GM18502 (cell line): Measurements from ENCODE around the gene DNAAF5.
"Not testable (repeated sequence)": the region's sequence is repeated elsewhere in the genome, so short reads cannot be mapped to it uniquely, and the experiment has no call there.

ENCODE experiments used
- ATAC-seq: cut with Tn5 transposase; IDR thresholded peaks from one replicate; pipeline ENCODE4 v1.9.1; 2021; ENCODE audit warnings: mild to moderate bottlenecking; ENCODE audit not compliant: unreplicated experiment, poor library complexity

DNAAF5 gene

DNA sequence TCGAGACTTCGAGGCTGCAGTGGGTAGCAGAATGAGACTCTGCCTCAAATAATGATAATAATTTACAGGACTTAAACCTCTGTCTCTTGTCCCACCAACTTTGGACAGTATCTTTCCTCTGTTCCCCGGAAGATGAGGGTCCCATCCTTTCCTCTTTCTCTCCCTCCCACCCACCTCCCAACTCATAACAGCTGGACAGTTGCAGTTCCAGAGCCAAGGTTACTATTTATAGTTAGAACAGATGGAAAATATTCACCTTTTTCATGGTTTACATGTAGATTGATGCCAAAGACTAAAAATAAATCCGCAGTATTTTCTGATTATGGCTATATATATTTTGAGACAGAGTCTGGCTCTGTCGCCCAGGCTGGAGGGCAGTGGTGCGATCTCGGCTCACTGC lies 74.2 kb downstream of the DNAAF5 start:
- no peak for ATAC-seq

DNA sequence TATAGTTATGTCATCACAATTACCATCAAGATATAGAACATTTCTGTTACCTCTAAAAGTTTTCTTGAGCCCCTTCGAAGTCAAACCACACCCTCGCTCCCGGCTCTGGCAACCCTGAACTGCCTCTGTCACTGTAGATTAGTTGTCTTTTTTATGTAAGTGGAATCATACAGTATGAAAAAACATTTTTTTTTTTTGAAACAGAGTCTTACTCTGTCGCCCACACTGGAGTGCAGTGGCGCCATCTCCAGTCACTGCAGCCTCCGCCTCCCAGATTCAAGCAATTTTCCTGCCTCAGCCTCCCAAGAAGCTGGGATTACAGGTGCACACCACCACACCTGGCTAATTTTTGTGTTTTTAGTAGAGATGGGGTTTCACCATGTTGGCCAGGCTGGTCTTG lies 74.9 kb downstream of the DNAAF5 start:
- not testable (repeated sequence) for ATAC-seq

DNA sequence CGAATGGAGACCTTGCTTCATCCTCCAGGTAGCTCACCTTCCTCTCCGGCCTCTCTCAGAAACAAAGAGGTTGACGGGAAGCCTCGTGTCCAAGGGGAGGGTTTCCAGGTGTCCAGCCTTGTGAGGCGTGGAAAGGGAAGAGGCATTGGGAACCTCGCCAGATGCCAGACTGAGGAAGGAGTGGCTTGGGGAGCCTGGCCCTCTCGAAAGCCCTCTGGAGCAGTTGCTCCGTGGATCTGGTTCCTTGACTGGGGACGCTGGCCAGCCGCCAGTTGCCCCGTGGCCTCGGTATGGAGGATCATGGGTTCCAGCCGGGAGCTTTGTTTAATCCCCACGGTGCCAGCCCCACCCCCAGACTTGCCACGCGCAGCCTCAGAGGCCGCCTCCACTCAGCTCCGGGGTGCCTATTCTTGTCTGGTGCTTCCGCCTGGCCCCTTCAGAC lies 75.5 kb downstream of the DNAAF5 start:
- ATAC-seq, result no peak

- ATAC-seq, result no peak
Measured at GRCh38 chr7:802500-803242, 76.2 kb downstream of the DNAAF5 start.

- ATAC-seq, result no peak
Measured at GRCh38 chr7:803243-803635, 76.7 kb downstream of the DNAAF5 start.

DNA sequence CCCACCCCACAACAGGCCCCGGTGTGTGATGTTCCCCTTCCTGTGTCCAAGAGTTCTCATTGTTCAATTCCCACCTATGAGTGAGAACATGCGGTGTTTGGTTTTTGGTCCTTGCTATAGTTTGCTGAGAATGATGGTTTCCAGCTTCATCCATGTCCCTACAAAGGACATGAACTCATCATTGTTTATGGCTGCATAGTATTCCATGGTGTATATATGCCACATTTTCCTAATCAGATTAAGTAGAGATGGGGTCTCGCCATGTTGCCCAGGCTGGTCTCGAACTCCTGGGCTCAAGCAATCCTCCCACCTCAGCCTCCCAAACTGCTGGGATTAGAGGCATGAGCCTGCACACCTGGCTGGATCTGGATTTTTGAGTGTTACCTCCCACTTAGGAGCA lies 77.3 kb downstream of the DNAAF5 start:
- ATAC-seq, result not testable (repeated sequence)

GRCh38 chr7:805261-805660 lies 78.8 kb downstream of the DNAAF5 start:
- ATAC-seq, result no peak

DNA sequence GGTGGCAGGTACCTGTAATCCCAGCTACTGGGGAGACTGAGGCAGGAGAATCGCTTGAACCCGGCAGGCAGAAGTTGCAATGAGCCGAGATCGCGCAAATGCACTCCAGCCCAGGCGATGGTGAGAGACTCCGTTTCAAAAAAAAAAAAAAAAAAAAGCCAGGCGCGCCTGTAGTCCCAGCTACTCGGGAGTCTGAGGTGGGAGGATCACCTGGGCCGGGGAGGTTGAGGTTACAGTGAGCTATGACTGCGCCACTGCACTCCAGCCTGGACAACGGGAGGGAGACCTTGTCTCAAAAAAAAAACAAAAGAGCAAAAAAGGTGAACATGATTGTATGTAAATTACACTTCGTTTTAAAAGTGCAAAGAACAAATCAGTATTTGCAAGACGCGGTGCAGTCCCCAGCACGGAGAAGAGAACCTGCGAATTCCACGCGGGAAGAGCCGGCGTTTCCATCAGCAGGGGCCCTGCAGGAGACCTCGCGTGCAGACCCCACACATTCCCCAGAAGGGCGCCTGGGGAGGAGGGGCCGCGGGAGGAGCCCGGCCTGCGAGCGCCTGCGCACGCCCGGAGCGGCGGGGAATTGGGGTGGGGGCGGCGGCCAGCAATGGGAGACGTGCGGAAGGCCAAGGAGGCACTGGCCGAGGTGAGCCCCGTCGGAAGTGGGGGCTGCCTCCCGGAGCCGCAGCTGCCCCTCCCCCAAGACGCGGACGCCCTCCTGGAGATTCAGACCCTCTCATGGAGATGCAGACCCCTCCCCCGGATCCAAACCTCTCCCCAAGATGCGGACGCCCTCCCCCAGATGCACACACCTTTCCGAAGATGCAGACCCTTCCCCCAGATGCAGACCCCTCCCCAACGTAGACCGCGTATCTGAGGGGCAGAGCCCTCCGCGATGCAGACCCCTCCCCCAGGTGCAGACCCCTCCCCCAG lies 89.1 kb downstream of the DNAAF5 start:
- no peak for ATAC-seq

DNA sequence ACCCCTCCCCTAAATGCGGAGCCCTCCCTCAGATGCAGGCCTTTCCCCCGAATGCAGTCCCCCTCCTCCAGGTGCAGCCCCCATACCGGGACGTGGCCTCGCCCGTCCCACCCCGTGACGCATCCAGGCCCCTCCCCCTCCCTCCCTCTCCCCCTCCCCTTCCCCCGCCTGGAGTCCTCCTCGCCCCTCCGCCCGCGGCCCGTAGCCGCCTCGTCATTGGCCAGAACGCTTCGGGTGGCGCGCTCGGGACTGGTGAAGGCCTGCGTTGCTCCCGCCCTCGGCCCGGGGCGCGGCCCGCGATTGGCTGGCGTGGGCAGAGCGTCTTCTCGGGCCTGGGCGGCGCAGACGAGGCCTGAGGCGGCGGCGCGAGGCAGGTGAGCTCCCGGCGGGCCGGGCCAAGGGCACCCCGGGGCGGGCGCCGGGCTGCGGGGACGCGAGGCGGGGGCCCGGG lies 89.8 kb downstream of the DNAAF5 start:
- ATAC-seq, result peak; percentile 91

DNA sequence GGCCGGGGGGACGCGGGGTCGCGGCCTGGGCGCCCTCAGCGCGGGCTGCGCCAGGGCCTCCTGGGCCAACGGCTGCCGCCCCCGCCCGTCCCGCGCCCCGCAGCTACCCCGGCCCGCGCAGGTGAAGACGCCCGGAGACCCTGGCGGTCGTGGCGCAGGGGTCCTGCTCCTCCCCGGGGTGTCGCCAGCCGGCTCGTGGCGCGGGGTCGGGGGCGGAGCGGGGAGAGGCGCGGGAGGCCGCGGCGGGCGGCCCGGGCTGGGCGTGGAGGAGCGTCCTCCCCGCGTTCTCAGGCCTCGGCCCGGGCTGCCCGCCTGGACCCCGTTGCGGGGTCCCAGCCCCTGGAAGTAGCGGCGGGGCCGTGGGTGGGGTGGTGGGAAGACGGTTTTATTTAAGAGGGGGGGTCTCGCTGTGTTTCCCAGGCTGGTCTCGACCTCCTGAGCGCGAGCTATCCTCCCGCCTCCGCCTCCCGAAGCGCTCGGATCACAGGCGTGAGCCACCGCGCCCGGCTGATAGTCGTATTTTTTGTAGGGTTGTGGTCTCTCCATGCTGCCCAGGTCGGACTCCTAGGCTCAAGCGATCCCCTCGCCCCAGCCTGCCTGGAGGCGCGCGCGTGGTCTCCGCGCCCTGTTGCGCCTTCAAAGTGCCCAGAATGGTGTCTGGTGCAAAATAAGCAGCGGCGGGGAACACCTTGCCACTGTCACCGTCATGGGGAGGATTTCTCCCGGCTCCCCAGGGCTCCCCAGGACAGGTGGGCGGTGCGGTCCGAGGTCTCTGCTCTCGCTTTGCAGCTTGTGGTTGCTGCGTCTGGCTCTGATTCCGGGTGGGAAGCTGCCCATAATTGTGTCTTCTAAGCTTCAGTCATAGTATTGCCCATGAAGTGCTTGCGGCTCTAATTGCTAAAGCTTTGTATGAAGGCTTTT lies 90.5 kb downstream of the DNAAF5 start:
- peak; percentile 22 for ATAC-seq

- ATAC-seq, result no peak
Measured at GRCh38 chr7:818031-818699, 91.7 kb downstream of the DNAAF5 start.

DNA sequence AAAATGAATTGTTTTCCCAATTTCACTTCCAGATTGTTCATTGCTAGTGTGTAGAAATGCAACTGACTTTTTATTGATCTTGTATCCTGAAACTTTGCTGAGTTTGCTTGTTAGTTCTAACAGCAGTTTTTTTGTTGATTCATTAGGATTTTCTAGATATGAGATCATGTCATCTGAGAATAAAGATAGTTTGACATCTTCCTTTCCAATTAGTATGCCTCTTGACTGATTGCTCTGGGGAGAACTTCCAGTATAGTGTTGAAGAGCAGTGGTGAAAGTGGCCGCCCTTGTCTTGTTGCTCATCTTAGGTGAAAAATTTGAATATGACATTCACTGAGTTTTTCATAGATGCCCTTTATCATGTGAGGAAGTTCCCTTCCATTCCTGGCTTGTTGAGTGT lies 93.8 kb downstream of the DNAAF5 start:
- ATAC-seq, result no peak

GRCh38 chr7:821688-822087 lies 95.2 kb downstream of the DNAAF5 start:
- no peak for ATAC-seq

DNA sequence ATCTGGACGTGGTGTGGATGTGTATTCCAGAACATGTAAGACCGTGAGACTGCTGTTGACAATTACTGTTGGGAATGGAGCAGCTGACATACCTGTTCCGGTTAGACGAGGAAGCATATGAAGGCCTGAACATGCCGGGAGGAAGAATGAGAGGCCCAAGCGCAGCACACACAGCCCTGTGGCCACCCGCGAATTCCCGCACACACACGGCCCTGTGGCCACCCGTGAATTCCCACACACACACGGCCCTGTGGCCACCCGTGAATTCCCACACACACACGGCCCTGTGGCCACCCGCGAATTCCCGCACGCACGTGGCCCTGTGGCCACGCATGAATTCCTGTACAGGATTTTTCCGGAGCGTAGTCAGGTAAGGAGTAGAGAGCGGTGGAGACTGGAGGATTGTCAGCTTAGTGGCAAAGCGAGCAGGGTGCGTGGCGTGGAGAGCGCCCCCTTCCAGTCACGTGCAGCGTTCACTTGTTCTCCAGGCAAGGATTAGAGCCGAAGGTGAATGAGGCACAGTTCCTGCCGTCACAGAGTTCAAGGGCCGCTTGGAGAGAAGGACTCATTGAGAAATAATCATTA lies 96.3 kb downstream of the DNAAF5 start:
- no peak for ATAC-seq

DNA sequence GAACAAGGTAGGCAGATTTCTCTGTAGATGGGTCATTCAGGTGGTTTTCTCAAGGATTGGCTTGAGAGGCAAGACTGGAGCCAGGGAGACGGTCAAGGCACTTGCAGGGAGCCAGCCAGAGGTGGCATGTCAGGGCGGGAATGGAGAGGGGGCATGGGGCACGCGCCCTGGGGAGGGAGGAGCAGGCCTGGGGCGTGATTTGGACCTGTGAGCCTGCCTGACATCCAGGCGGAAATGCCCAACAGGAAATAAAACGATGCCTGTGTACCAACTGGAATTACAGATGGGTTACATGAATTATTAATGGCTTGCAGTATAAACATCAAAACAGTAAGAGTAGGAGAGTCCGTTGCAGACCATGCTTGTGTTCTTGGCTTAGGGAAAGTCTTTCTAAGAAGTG lies 97.2 kb downstream of the DNAAF5 start:
- no peak for ATAC-seq

DNA sequence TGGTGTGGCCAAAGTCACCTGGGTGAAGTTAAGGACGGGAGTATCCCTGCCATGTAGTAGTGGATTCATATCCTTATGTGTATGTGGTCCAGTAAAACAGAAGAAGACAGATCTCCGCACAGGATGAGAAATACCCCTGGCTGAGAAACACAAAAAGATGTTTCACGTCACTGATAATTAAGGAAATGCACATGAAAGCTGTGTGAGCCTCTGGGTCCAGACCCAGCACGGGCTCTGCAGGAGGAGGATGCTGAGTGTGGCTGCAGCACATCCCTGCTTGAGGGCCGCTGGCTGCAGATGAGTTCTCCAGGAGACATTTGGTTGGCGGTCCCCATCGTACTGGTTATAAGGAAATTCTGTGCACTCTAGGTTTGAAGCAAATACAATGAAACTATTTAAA lies 97.6 kb downstream of the DNAAF5 start:
- no peak for ATAC-seq

DNA sequence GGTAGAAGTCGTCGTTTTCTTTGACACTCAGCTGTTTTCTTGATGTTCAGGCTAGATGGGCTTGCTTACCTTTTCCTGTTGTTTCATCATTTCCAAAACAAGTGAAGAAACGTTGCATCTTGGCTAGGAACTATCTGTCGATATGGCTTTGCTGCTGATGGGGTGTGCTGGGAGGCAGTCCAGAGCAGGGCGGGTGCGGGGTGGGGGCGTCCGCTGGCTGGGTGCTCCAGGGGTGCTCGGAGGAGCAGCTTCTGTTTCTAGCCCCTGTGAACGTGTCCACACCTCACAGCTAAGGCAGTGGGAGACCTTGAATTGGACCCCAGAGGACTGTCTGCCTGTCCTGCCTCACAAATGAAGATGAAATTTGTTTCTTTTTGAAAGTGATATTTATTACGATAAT lies 98.2 kb downstream of the DNAAF5 start:
- no peak for ATAC-seq

DNA sequence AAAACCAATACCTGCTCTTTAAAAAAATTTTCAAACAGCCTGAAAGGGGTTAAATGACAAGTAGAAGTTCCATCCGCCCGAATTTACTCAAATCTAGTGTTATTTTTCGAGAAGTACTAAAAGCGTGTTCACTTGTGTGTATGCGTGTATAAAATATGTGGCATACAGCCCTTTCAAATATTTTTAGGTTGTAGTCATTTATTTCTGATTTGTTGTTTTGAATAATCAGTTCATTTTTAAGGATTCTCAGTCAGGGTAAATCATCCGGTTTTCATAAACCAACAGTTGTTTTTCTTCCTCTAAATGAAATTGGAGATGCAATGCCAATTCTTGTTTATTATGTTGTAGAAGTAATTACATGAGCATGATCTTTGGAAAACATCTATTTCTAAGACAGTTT lies 98.9 kb downstream of the DNAAF5 start:
- no peak for ATAC-seq

DNA sequence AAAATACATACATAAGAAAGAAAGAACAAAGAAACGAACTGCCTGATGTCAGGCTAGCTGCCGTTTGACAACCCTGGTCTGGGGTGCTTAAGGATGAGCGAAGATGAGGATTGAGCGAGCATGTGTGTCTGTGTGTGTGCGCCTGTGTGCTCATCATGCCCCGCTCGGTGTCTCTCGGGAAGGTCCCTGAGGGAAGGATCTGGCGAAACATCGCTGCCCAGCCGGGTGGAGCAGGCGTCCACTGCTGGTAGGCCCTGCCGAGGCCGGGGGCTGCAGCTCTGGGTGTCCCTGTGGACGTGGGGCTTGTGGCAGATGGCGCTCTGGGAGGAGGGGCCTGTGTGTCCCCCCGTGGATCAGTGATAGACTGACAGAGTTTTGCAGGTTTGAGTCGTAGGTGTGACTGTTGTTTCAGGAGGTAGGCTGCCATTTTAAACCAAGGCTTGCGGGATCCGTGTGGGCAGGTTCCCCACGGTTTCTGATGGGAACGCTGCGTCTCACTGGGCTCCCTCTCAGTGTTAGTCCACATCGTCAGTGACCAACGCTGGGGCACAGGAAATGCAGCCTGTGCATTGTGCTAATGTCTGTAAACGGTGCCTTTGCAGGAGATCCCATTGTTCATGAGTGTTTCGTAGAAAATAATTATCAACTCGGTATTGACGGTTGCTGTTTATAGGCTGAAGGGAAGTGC lies 99.9 kb downstream of the DNAAF5 start:
- ATAC-seq, result no peak
